ENCODE measurements around the gene DRAM2. TPM values are rescaled to one million over a fixed set of nuclear protein-coding genes. Genes with fewer than 3 reads are reported as not detected.

DRAM2 gene
- polyA plus RNA-seq, 4 donors: 37.0 to 91.9 (median 40.2) TPM

DNA sequence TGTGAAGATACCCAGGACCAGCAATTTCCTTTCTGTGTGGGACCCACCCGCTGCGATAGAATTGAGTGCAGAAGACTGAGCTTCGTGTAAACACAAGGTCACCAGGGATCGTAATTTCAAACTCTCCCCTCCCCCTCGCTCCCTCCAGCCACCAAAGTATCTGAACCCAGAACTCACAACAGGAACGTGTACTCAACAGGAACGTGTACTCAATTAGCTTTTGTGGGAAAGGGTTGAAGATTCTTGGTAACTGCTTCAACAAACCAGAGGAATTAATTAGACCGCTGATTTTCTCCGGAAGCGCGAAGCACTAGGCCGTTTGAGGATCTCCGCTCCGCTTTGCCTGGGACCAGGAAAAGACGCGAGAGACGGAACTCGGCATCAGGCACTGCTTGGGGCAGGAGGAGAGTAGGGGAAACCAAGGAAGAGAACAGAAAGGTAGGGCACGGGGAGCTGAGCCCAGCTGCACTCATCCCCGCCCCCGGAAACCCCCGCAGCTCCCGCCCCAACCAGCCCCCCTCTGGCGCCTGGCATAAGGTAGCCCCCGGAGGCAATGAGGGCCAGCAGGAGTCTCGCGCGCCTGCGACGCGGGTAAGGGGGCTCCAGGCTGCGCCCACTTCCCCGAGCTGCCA, 453 bp downstream of the DRAM2 start:
- H3K27me3 ChIP-seq (ENCODE audit: control insufficient read depth in 3 of 3, insufficient read depth in 3 of 3, low read length in 3 of 3): no peaks in the 10 kb centered on the region
- 0% methylated on average over 28 to 33 of the region's 33 CpGs for WGBS, 3 donors
- peaks cover 3 to 9% (median 4%) of the 10 kb centered on the region in 3 donors for H3K4me1 ChIP-seq (ENCODE audit: control insufficient read depth in 3 of 3, insufficient read depth in 2 of 3, low read depth in 1 of 3, low read length in 2 of 3)
- FAIRE-seq (no peak), DNase-seq (peak; percentile 54 to 79)
- H3K9me3 ChIP-seq (ENCODE audit: control insufficient read depth in 2 of 2, insufficient read depth in 1 of 2, low read depth in 1 of 2, low read length in 1 of 2): no peaks in the 10 kb centered on the region
- peak overlapping the region; percentile 87 to 98 (median 94) for H3K4me3 ChIP-seq (ENCODE audit: low read depth in 1 of 3, low read length in 3 of 3)
- H3K27ac ChIP-seq (ENCODE audit: low read depth in 1 of 3, low read length in 2 of 3): peak overlapping the region; percentile 92 to 99 (median 98)
- peaks cover 0 to 7% (median 2%) of the 10 kb centered on the region in 3 donors for H3K36me3 ChIP-seq (ENCODE audit: control insufficient read depth in 3 of 3, insufficient read depth in 2 of 3, low read depth in 1 of 3, low read length in 3 of 3)

DNA sequence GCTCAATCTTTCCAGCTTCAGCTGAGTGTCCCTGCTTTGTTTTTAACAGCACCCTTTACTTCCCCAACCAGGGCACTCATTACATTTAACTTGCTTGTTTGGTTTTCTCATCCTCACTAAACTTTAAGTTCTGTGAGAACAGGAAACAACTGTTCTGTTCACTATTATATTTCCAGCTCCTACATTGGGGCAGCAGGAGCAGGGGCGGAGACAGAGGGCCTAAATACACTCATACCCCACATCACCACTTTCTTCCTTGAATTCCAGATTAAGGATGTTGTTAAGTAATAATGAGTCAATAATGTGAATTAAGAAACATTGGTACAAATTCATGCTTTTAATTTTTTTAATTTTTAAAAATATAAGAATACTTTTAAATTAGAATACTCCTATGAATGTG, 6.0 kb downstream of the DRAM2 start:
- no peak for DNase-seq
- Histone ChIP-seq H3K27me3 (ENCODE audit: control insufficient read depth in 3 of 3, insufficient read depth in 3 of 3, low read length in 3 of 3) (no peaks in the 10 kb centered on the region), H3K36me3 (ENCODE audit: control insufficient read depth in 3 of 3, insufficient read depth in 2 of 3, low read depth in 1 of 3, low read length in 3 of 3) (peaks cover 2 to 9% (median 3%) of the 10 kb centered on the region in 3 donors), H3K4me3 (ENCODE audit: low read depth in 1 of 3, low read length in 3 of 3) (no peak overlapping the region), H3K27ac (ENCODE audit: low read depth in 1 of 3, low read length in 2 of 3) (no peak overlapping the region), H3K4me1 (ENCODE audit: control insufficient read depth in 3 of 3, insufficient read depth in 2 of 3, low read depth in 1 of 3, low read length in 2 of 3) (peaks cover 0 to 3% (median 0%) of the 10 kb centered on the region in 3 donors), H3K9me3 (ENCODE audit: control insufficient read depth in 2 of 2, insufficient read depth in 1 of 2, low read depth in 1 of 2, low read length in 1 of 2) (no peaks in the 10 kb centered on the region)
- no peak for FAIRE-seq
- 90 to 96% (median 93%) methylated on average over 1 of the region's 1 CpG for whole genome bisulfite sequencing, 3 donors

DNA sequence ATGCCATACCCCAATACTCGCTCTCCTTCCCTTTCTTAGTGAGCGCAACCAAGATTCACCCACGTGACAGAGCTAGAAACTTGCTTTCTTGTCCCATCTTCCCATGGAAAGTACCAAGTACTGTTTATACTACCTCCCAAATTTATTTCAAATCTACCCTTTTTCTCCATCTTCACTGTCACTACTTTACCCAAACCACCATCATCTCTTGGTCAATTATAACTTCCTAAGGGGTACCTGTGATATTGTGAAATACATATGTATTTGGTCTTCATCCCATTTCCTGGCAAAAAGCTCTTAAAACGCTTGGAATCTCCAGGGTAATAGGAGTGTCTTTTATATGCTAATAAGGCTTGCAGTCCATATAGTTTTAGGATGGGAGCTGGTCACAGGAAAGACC, 8.2 kb downstream of the DRAM2 start:
- Histone ChIP-seq H3K27ac (ENCODE audit: low read depth in 1 of 3, low read length in 2 of 3) (no peak overlapping the region), H3K36me3 (ENCODE audit: control insufficient read depth in 3 of 3, insufficient read depth in 2 of 3, low read depth in 1 of 3, low read length in 3 of 3) (peaks cover 2 to 8% (median 5%) of the 10 kb centered on the region in 3 donors), H3K4me1 (ENCODE audit: control insufficient read depth in 3 of 3, insufficient read depth in 2 of 3, low read depth in 1 of 3, low read length in 2 of 3) (no peaks in the 10 kb centered on the region), H3K4me3 (ENCODE audit: low read depth in 1 of 3, low read length in 3 of 3) (no peak overlapping the region), H3K27me3 (ENCODE audit: control insufficient read depth in 3 of 3, insufficient read depth in 3 of 3, low read length in 3 of 3) (no peaks in the 10 kb centered on the region), H3K9me3 (ENCODE audit: control insufficient read depth in 2 of 2, insufficient read depth in 1 of 2, low read depth in 1 of 2, low read length in 1 of 2) (no peaks in the 10 kb centered on the region)
- no peak for FAIRE-seq
- no peak for DNase-seq
- 87 to 93% (median 92%) methylated on average over 4 of the region's 4 CpGs for WGBS, 3 donors

DNA sequence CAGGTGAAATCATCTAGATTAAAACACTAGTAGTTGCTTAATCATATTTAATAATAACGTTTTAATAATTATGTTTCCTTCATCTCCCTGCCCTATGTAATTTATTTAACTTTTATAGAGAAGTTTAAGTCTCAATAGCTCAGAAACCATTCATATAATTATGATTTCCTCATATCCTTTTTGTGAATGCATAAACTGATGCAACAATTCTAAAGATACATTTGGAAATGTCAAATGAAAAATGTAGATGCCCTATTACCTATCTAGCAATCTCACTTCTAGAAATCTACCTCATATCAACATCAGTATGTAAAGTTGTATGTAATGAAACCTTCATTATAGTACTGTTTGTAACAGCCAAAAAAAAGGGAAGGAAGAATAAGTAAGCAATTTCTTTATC, 10.5 kb downstream of the DRAM2 start:
- 66 to 78% (median 67%) methylated on average over 1 of the region's 1 CpG for WGBS, 3 donors
- DNase-seq (no peak), FAIRE-seq (no peak)
- no peaks in the 10 kb centered on the region for H3K9me3 ChIP-seq (ENCODE audit: control insufficient read depth in 2 of 2, insufficient read depth in 1 of 2, low read depth in 1 of 2, low read length in 1 of 2)
- H3K4me3 ChIP-seq (ENCODE audit: low read depth in 1 of 3, low read length in 3 of 3): no peak overlapping the region
- H3K36me3 ChIP-seq (ENCODE audit: control insufficient read depth in 3 of 3, insufficient read depth in 2 of 3, low read depth in 1 of 3, low read length in 3 of 3): peaks cover 2 to 8% (median 2%) of the 10 kb centered on the region in 3 donors
- H3K27me3 ChIP-seq (ENCODE audit: control insufficient read depth in 3 of 3, insufficient read depth in 3 of 3, low read length in 3 of 3): no peaks in the 10 kb centered on the region
- no peaks in the 10 kb centered on the region for H3K4me1 ChIP-seq (ENCODE audit: control insufficient read depth in 3 of 3, insufficient read depth in 2 of 3, low read depth in 1 of 3, low read length in 2 of 3)
- no peak overlapping the region for H3K27ac ChIP-seq (ENCODE audit: low read depth in 1 of 3, low read length in 2 of 3)

- H3K36me3 ChIP-seq (ENCODE audit: control insufficient read depth in 3 of 3, insufficient read depth in 2 of 3, low read depth in 1 of 3, low read length in 3 of 3): peaks cover 2 to 10% (median 5%) of the 10 kb centered on the region in 3 donors
- FAIRE-seq: no peak
Measured at GRCh38 chr1:111127923-111128643, 11.8 kb downstream of the DRAM2 start.

DNA sequence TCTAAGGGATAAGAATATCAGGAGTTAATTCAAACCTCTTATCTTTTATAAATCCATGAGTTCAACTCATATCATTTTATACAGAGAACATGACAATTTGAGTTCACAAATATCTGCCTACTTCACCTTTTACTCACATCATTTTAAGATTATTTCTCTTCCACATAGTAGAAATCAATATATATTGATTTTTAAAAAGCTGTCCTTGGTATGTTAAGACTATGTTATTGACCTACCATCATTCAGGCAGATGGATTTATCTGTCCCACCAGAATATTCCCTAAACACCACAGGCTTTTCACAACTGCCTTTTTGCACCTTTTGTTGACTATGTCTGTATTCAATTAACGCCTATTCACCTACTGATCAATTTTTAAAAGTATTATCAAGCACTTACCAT, 13.5 kb downstream of the DRAM2 start:
- 97 to 98% (median 97%) methylated on average over 1 of the region's 1 CpG for WGBS, 3 donors
- peaks cover 2 to 8% (median 5%) of the 10 kb centered on the region in 3 donors for H3K36me3 ChIP-seq (ENCODE audit: control insufficient read depth in 3 of 3, insufficient read depth in 2 of 3, low read depth in 1 of 3, low read length in 3 of 3)
- FAIRE-seq (no peak), DNase-seq (no peak)
- no peak overlapping the region for H3K4me3 ChIP-seq (ENCODE audit: low read depth in 1 of 3, low read length in 3 of 3)
- no peak overlapping the region for H3K27ac ChIP-seq (ENCODE audit: low read depth in 1 of 3, low read length in 2 of 3)
- H3K4me1 ChIP-seq (ENCODE audit: control insufficient read depth in 3 of 3, insufficient read depth in 2 of 3, low read depth in 1 of 3, low read length in 2 of 3): no peaks in the 10 kb centered on the region
- H3K9me3 ChIP-seq (ENCODE audit: control insufficient read depth in 2 of 2, insufficient read depth in 1 of 2, low read depth in 1 of 2, low read length in 1 of 2): no peaks in the 10 kb centered on the region
- H3K27me3 ChIP-seq (ENCODE audit: control insufficient read depth in 3 of 3, insufficient read depth in 3 of 3, low read length in 3 of 3): no peaks in the 10 kb centered on the region

More at GRCh38 chr1:111127923-111128643, 11.8 kb downstream of the DRAM2 start:
- Histone ChIP-seq H3K27me3 (ENCODE audit: control insufficient read depth in 3 of 3, insufficient read depth in 3 of 3, low read length in 3 of 3) (no peaks in the 10 kb centered on the region), H3K9me3 (ENCODE audit: control insufficient read depth in 2 of 2, insufficient read depth in 1 of 2, low read depth in 1 of 2, low read length in 1 of 2) (no peaks in the 10 kb centered on the region), H3K4me1 (ENCODE audit: control insufficient read depth in 3 of 3, insufficient read depth in 2 of 3, low read depth in 1 of 3, low read length in 2 of 3) (no peaks in the 10 kb centered on the region), H3K4me3 (ENCODE audit: low read depth in 1 of 3, low read length in 3 of 3) (no peak overlapping the region), H3K27ac (ENCODE audit: low read depth in 1 of 3, low read length in 2 of 3) (no peak overlapping the region)
- no peak for DNase-seq
- 79 to 94% (median 81%) methylated on average over 3 of the region's 3 CpGs for WGBS, 3 donors

GRCh38 chr1:111116496-111116895, 23.4 kb downstream of the DRAM2 start:
- FAIRE-seq (no peak), DNase-seq (no peak)
- H3K27me3 ChIP-seq (ENCODE audit: control insufficient read depth in 3 of 3, insufficient read depth in 3 of 3, low read length in 3 of 3): no peaks in the 10 kb centered on the region
- 98 to 100% (median 99%) methylated on average over 2 of the region's 2 CpGs for WGBS, 3 donors
- H3K36me3 ChIP-seq (ENCODE audit: control insufficient read depth in 3 of 3, insufficient read depth in 2 of 3, low read depth in 1 of 3, low read length in 3 of 3): peaks cover 2 to 3% (median 2%) of the 10 kb centered on the region in 3 donors
- H3K9me3 ChIP-seq (ENCODE audit: control insufficient read depth in 2 of 2, insufficient read depth in 1 of 2, low read depth in 1 of 2, low read length in 1 of 2): no peaks in the 10 kb centered on the region
- H3K4me1 ChIP-seq (ENCODE audit: control insufficient read depth in 3 of 3, insufficient read depth in 2 of 3, low read depth in 1 of 3, low read length in 2 of 3): no peaks in the 10 kb centered on the region
- no peak overlapping the region for H3K27ac ChIP-seq (ENCODE audit: low read depth in 1 of 3, low read length in 2 of 3)
- no peak overlapping the region for H3K4me3 ChIP-seq (ENCODE audit: low read depth in 1 of 3, low read length in 3 of 3)

- 83 to 100% (median 87%) methylated on average over 1 of the region's 1 CpG for WGBS, 3 donors
- H3K36me3 ChIP-seq (ENCODE audit: control insufficient read depth in 3 of 3, insufficient read depth in 2 of 3, low read depth in 1 of 3, low read length in 3 of 3): peaks cover 0 to 3% (median 2%) of the 10 kb centered on the region in 3 donors
- no peak overlapping the region for H3K27ac ChIP-seq (ENCODE audit: low read depth in 1 of 3, low read length in 2 of 3)
- peaks cover 0 to 8% of the 10 kb centered on the region in 2 donors for H3K9me3 ChIP-seq (ENCODE audit: control insufficient read depth in 2 of 2, insufficient read depth in 1 of 2, low read depth in 1 of 2, low read length in 1 of 2)
- no peaks in the 10 kb centered on the region for H3K4me1 ChIP-seq (ENCODE audit: control insufficient read depth in 3 of 3, insufficient read depth in 2 of 3, low read depth in 1 of 3, low read length in 2 of 3)
- no peaks in the 10 kb centered on the region for H3K27me3 ChIP-seq (ENCODE audit: control insufficient read depth in 3 of 3, insufficient read depth in 3 of 3, low read length in 3 of 3)
- H3K4me3 ChIP-seq (ENCODE audit: low read depth in 1 of 3, low read length in 3 of 3): no peak overlapping the region
- DNase-seq (no peak), FAIRE-seq (no peak)
Measured at GRCh38 chr1:111110197-111110899, 29.5 kb downstream of the DRAM2 start.
